NCI-H510A treated with DMSO at 0.1 percent for 48 hours (cell line): ENCODE data around the gene PLG.
"Not testable (repeated sequence)": the region's sequence is repeated elsewhere in the genome, so short reads cannot be mapped to it uniquely, and the experiment has no call there.

Source experiments
- DNase-seq: peaks from one replicate; lab custom pipeline; 2025; lab: John Stamatoyannopoulos, UW

The PLG gene

DNA sequence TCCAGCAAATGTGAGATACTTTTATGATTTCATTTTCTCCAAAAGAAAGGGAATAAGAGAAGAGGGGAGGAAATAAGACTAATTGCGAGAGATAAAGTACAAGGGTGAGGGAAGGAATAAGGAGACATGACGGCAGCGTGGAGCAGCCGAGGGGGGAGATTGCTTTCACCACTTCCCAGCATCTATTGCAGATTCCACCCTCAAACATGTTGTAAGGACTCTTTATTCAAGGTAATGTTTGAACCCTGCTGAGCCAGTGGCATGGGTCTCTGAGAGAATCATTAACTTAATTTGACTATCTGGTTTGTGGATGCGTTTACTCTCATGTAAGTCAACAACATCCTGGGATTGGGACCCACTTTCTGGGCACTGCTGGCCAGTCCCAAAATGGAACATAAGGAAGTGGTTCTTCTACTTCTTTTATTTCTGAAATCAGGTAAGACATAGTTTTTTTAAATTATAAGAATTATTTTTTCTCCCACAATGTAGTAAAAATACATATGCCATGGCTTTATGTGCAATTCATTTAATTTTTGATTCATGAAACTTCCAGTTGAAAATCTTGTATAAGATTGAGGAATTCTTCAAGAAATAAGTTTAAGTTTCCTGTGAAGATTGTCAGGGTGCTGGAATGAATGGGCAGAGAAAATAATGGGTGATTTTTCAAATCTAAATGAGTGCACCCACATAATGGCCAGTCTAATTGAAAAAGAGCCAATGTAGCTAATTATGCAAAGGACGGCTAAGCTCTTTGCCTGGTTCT lies at the start of gene PLG:
Gene PLG (plus strand): TSS at position 327 of the 763 bp plus-strand sequence. CDS start 61 bp downstream, at position 388.
- not testable (repeated sequence) for DNase-seq

DNA sequence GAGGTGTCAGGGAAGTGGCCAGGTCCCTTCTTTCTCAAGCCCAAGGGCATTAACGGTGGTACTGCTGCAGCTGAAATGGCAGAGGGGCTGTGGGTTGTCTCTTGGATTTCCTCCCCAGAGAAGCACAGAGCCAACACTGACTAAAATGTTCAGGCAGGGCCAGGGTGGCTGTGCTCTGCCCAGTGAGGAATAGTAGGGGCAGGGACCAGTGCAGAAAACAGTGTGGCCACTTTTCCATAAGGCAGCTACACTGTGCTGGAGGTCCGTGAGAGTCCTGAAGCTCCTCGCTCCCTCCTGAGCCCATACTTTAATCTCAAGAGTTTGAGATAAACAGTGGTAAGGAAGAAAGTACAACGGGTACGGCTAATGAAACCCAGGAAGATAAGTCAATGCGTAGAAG lies 42.5 kb upstream of the PLG start:
- no peak for DNase-seq

DNA sequence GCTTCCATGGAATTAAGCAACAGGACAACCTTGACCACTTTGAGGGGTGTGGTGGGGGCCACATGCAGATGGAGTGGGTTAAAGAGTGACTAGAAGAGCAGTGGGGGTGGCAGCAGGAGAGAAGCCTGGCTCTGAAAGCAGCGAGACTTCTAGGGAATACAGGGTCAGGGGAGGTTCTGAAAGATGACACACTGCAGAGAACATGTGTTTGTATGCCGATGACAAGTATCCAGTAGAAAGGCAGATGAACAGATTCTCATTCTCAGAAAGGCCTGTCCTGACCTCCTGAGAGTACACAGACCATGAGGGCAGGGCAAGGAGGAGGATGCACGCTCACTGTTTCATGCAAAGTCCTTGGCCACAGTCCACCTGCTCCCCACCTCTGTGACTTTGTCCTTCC lies 40.8 kb upstream of the PLG start:
- no peak for DNase-seq

DNA sequence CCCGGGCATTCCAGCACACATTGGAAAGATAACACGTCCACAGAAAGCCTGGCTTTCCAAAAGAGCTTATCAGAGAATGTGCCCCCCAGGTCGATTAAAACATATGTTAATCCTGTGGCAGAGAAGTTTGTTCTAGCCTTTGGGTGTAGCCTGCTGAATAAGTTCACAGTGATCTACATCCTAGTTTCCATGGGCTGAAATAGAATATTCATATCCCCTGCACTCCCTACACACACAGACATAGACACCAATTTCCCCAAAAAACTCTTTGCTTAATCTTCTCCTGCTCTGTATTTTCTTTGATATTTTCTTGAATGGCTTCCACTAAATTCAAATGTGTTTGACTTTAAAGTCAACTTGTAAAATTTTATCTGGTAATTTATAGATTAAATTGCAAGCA lies 39.6 kb upstream of the PLG start:
- DNase-seq: no peak

DNA sequence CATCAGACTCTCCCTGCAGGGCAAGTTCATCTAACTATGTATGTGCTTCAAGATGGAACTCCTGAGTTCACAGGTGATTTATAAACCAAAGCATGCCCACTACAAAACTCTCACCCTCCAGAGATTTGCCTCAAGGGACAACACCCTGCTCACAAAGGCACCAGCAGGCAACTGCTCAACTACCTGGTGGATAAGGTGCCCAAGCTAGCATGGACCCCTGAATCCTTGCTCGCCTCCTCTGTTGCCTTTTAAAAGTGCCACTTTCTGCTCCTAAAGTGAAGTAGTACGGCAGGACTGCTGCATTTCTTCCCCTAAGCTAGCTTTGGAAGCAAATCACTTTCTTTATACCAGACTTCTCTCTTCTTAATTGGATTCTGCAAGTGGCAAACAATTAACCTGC lies 39.2 kb upstream of the PLG start:
- DNase-seq: no peak

DNA sequence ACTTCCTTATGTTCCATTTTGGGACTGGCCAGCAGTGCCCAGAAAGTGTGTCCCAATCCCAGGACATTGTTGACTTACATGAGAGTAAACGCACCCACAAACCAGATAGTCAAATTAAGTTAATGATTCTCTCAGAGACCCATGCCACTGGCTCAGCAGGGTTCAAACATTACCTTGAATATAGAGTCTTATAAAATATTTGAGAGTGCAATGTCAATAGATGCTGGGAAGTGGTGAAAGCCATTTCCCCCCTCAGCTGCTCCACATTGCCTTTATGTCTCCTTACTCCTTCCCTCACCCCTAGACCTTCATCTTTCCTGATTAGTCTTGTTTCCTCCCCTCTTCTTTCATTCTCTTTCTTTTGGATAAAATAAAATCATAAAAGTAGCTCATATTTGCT lies 37.8 kb upstream of the PLG start, which contains the start of gene LPA:
Gene LPA (minus strand): TSS at position 78 of the 400 bp plus-strand sequence. CDS start 61 bp downstream, at position 17.
- not testable (repeated sequence) for DNase-seq

DNA sequence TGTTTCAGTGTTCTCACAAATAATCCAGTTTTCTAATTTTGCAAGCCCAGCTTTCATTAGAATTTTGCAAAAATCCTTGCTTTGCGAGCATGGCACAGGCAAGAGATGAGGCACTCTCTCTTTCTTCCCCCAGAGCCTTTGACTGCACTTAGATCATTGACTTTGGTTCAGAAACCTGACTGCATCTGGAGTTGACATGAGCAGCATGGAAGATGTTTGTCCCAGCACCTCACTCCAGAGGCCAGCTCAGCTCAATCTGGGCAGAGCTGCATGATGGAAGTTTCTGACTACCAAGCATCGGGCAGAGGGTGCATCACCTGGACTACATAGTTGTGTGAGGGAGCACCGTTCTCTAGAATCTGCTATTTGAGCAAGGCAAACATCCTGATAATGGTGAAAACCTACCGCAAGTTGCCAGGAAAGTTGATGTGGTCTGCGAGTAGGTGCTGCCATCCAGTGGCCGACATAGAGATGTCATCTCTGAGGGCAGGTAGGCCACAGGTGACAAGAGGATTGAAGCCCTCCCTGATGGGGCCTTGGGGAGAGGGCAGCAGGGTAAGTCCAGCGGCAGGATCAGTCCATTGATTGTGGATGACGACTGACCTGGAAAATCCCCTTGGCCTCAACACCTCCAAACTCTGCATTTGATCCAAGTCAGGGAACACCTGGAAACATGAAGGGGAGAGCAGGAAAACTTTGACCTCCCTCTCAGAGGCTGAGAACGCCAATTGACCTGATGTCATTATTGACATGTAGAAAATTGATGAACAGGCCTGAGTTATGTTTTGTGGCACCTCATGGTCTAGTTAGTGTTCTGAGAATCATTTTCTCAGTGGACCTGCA lies 34.2 kb upstream of the PLG start:
- no peak for DNase-seq

DNA sequence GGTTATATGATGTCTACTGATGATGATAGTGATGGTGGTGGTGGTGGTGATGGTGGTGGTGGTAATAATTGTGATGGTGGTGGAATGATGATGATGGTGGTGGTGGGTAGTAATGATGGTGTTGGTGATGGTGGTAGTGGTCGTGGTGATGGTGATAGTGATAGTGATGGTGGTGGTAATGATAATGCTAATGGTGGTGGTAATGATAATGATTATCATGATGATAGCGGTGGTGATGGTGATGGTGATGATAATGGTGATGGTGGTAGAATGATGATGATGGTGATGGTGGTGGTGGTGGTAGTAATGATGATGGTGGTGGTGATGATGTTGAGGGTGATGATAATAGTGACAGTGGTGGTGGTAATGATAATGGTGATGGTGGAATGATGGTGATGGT lies 33.5 kb upstream of the PLG start:
- no peak for DNase-seq

DNA sequence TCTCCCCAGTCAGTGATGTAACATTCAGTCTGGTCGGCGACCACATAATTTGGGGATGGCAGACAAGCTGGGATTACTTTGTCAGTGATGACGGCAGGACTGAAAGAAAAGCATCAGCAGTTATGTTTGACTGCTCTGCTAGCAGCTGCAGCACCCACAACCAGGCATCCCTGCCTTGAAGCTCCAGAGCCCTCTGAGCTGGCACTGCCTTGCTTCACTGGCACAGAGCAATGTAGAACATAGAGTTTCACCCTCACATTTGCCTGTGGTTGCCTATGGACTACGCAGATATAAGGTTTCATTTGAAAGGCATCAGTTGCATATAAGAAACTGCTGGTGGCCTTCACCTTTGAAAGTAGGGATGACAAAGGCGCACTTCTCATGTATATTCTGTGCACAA lies 25.6 kb upstream of the PLG start:
- DNase-seq: not testable (repeated sequence)

DNA sequence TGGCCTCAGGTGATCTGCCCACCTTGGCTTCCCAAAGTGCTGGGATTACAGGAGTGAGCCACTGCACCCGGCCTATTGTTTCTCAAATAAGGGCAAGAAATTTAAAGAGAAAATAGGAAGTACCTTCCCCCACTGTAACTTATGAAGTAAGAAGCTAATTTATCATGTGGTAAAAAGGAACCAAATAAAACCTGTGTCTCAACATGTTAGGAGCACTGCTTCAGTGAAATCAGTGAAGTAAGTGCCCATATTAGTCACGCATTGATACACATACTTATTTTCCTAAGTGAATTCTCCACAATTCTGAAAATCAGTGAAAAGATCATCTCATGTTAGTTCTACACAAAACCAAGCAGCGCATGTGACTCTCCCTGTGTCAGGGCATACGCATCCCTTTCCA lies 23.8 kb upstream of the PLG start:
- no peak for DNase-seq

DNA sequence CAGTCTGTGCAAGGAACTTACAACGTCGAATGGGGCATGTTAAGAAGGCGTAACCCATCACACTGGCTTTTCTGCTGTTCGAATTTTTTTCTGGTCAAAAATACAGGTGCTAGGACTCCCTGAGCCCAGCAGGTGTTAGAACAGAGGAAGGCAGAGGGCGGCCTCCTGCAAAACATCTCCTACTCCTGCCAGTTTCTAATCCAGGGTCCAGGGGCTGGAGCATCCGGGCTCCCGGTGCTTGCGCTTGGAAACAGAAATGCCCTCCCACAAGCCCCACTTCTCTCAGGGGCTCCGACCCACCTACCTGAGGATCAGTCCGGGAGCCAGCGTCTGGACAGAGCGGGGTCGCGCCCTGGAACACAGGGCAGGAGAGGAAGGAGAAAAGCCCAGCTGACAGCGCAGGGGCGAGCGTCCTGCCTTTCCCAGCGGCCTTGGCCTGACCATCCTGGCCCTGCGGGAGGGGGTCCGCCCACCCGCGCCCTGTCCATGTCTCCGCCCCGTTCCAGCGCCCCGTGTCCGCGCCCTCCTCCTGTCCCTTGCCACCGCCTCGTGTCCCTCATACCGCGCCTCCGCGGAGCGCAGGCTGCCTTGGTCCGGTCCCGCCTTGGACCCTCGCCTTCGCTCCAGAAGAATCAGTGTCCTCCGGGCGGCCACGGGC lies 23.2 kb upstream of the PLG start:
- DNase-seq: no peak

DNA sequence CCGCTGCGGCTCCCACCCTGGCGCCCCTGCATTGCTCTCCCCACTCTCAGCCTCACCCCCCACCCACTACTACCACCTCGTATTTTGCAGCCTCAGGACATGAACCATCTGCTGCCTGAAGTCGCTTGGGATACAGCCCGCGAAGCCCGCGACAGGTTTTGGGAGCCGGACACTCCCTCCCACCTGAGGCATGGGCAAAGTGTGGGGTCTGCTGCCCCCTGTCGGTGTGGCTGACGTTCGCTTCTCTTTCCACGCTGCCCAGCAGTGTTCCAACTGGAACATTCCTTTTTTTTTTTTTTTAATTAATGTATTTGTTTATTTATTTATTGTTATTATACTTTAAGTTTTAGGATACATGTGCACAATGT lies 22.7 kb upstream of the PLG start:
- DNase-seq: no peak

DNA sequence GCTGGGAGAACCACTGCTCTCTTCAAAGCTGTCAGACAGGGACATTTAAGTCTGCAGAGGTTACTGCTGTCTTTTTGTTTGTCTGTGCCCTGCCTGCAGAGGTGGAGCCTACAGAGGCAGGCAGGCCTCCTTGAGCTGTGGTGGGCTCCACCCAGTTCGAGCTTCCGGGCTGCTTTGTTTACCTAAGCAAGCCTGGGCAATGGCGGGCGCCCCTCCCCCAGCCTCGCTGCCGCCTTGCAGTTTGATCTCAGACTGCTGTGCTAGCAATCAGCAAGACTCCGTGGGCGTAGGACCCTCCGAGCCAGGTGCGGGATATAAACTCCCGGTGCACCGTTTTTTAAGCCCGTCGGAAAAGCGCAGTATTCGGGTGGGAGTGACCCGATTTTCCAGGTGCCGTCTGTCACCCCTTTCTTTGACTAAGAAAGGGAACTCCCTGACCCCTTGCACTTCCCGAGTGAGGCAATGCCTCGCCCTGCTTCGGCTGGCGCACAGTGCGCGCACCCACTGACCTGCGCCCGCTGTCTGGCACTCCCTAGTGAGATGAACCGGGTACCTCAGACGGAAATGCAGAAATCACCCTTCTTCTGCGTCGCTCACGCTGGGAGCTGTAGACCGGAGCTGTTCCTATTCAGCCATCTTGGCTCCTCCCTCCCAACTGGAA lies 16.8 kb upstream of the PLG start:
- not testable (repeated sequence) for DNase-seq

DNA sequence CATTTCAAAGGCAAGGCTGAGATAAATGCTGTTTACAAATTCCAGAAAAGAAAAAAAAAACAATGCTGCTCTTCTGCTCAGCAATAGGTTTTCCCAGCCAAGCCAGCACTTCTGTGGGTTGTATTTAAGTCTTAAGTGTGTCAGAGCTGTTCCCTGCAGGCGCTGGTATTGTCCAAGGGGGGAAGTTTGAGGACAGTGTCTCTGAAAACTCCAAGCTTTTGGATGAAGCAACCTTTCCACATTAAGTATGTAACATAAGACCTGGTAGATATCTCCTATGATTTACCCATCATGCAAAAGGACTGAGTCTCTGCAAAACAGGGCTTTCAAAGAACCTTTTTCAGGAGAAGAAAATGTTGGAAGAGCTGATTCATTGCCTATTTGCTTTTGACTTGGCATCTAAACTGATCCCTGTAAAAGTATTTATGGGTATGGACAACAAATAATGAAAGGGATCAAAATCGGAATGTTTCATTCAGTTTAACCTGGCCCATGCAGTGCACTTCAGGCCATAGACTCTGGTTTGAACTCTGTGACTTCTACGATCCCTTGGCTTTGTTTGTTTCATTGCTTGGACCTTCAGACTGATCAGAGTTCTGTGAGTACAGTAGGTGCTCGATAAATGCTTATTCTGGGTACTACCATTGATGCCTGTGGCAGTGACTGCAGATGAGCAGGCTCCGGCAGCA lies 16.1 kb upstream of the PLG start:
- DNase-seq: no peak

DNA sequence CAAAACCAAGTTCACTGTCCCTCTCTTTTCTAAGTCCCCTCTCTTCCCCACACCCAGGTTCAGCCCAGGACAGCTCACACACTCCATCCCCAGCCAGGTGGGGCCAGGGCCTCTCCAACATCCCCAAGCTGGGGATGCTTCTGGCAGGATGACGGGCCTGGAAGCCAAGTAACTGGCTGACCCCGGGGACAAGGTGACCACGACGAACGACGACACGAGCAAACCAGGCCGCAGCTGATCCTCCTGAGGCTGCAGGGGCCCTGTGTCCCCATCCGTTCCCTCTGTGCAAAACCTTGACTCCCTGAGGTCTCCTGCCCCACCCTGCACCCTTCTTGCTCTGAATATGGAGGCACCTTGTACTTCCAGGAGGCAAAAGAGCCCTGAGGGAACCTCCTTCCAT lies 11.6 kb upstream of the PLG start:
- no peak for DNase-seq

DNA sequence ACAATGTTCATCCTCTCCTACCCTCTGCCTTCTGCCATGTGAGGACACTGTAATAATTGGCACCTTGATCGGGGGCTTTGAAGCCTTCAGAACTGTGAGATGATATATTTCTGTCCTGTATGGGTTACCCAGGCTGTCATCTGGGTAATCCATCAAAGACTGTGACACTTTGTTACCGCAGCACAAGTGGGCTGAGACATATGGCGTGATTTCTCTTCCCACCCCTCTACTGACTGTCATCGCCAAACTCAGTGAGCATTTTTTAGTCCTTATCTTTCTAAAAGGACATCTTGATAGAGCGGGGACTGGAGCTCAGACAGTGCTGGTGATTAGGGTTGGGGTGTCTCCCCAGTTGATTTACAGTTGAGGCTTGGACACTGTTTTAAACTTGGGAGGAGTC lies 10.4 kb upstream of the PLG start:
- no peak for DNase-seq

DNA sequence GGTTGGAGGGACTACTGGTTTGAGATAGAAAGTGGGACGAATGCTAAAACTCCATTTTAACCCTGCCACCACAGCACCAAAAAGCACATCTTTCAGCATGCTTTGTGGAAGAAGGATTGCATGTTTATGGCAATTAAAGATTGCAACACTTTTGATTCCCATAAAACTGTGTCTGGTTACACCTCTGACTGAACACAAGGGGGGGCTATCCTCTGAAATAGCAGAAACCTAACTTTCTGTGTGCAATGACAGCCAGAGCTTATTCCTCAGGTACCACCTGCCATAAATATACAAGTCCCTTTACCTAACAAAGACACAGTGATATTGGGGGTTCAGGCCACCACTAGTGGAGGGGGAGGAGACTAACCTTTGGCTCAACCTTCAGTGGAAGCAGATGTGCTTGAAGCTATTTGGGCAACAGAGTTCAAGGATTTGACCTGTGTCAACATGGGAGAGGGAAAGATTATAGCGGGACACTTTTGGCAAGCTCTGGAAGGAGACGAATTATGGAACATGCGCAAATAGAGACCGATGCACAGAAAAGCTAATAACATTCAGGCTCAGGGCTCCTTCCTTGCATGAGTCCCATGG lies 9.6 kb upstream of the PLG start:
- DNase-seq: no peak

DNA sequence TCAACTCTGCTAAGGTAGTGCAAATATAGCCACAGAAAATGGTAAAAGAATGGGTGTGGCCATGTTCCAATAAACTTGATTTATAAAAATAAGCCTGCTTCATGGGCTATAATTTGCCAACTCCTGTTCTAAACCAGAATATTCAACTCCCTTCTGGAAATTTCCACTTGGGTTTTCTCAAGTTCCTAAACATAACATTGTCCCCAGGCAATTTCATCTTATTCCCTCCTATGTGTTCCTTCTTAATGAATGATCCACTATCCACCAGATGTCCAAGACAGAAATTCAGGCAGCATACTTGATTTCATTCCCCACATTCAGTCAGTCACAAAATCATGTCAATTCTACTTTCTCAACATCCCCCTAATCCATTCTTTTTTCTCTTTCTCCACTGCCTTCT lies 7.0 kb upstream of the PLG start:
- DNase-seq: not testable (repeated sequence)

DNA sequence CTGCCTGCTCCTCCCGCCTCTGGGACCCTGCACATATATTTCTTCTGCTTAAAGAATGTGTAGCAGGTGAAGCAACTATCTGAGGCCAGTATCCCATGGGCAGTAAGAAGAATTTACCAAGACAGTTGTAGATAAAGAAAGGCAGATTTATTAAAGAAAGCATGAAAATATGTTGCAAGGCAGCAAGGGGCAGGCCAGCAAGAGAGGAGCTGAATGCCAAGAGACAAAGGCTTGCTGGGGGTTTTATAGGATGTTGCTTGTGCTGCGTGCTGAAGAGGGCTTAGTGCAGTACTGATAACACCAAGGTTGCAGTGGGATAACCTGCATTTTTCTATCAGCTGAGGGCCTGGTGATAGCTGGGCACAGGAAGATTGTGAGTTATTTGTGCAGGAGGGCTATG lies 6.4 kb upstream of the PLG start:
- not testable (repeated sequence) for DNase-seq

DNA sequence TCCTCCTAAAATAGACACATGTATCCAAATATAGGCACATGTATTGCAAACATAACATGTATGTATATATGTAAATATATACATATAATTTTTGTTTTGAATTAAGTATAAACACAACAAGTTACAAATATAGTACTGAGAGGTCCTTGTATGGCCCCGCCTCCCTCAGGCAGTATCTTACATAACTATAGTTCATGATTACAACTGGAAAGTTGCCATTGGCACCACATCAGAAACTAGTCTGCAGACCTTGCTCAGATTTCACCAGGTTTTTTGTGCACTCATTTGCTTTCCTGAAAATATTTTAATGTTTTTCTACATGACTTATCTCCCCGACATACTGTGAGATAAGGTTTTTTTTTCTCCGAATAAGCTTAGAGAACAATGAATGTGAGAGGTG lies 5.2 kb upstream of the PLG start:
- DNase-seq: not testable (repeated sequence)

DNA sequence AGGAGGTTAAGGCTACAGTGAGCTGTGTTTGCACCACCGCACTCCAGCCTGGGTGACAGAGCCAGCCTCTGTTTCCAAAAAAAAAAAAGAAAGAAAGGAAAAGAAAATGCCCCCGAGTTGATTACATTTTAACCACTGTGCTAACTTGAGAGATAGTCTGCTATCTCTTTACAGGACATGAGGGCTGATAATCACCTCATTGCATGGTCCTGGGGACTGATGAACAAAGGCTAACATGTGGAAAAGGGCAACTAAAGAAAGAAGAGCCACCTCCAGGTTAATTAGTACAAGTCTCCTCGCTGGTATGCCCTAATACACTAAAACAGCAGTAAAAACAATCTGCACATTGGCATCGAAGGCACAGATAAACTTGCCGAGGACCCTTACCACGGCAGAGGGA lies 4.2 kb upstream of the PLG start:
- DNase-seq: no peak
